Measurements from ENCODE around the gene KDM3B. TPM values are rescaled to one million over a fixed set of nuclear protein-coding genes. Genes with fewer than 3 reads are reported as not detected.

KDM3B gene
- total and polyA plus RNA-seq, 9 donors: 38.8 to 79.0 (median 70.1) TPM

DNA sequence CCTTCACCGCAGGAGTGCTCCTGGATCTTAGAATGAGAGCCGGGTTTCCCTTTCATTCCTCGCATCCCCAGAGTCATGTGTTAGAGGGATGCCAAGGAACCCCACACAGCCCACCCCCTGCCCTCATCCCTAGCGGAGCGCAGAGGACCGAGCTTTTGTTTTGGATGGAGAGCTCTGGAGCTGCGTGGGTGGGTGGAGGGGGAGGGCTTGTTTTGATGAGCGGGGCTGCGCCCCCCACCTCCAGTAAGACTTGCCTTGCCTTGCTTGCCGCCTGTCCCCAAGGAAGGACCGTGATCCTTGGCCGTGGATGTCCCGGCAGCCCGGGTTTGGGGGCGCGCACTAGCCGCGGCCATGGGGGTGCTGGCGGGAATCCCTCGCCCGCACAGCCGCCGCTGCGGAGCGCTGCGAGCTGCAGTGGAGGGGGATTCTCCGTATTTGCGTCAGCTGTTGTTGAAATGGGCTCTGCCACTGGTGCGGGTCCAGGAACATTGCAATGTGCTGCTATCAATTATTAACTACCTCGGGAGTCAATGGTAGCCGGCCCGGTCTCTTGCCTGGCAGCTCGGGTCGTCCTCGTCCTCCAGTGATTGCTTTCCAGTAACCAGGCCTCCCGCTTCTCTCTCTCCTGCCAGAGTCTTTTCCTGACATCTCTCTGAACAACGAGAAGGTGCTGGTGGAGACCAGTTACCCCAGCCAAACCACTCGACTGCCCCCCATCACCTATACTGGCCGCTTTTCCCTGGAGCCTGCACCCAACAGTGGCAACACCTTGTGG, 113.8 kb downstream of the KDM3B start:
- H3K4me1 ChIP-seq (ENCODE audit: insufficient read depth): peaks cover 19% of the 10 kb centered on the region
- intact Hi-C loops (cut with DNase I): loop anchor here in 1 of 4 donors (10.0 kb wide), 1 partner anchor 798 kb away; no protein-coding TSS in a partner anchor
- DNase-seq: peak in 3 of 5 donors; percentile 55 to 63 (median 59)
- 5 to 21% (median 6%) methylated on average over 16 to 39 of the region's 39 CpGs for WGBS, 3 donors
- H3K27me3 ChIP-seq: no peaks in the 10 kb centered on the region
- H3K27ac ChIP-seq: peak overlapping the region in 1 of 2 donors; percentile 28
- no peaks in the 10 kb centered on the region for H3K36me3 ChIP-seq
- H3K9me3 ChIP-seq: no peaks in the 10 kb centered on the region
- H3K4me3 ChIP-seq: peak overlapping the region; percentile 50
- TF ChIP-seq POLR2A (IDR thresholded peaks at IDR 0.05) (no peak), EP300 (IDR thresholded peaks at IDR 0.05) (no peak)
- TF ChIP-seq, protein P1, sequence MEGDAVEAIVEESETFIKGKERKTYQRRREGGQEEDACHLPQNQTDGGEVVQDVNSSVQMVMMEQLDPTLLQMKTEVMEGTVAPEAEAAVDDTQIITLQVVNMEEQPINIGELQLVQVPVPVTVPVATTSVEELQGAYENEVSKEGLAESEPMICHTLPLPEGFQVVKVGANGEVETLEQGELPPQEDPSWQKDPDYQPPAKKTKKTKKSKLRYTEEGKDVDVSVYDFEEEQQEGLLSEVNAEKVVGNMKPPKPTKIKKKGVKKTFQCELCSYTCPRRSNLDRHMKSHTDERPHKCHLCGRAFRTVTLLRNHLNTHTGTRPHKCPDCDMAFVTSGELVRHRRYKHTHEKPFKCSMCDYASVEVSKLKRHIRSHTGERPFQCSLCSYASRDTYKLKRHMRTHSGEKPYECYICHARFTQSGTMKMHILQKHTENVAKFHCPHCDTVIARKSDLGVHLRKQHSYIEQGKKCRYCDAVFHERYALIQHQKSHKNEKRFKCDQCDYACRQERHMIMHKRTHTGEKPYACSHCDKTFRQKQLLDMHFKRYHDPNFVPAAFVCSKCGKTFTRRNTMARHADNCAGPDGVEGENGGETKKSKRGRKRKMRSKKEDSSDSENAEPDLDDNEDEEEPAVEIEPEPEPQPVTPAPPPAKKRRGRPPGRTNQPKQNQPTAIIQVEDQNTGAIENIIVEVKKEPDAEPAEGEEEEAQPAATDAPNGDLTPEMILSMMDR (IDR thresholded peaks at IDR 0.05): no peak

DNA sequence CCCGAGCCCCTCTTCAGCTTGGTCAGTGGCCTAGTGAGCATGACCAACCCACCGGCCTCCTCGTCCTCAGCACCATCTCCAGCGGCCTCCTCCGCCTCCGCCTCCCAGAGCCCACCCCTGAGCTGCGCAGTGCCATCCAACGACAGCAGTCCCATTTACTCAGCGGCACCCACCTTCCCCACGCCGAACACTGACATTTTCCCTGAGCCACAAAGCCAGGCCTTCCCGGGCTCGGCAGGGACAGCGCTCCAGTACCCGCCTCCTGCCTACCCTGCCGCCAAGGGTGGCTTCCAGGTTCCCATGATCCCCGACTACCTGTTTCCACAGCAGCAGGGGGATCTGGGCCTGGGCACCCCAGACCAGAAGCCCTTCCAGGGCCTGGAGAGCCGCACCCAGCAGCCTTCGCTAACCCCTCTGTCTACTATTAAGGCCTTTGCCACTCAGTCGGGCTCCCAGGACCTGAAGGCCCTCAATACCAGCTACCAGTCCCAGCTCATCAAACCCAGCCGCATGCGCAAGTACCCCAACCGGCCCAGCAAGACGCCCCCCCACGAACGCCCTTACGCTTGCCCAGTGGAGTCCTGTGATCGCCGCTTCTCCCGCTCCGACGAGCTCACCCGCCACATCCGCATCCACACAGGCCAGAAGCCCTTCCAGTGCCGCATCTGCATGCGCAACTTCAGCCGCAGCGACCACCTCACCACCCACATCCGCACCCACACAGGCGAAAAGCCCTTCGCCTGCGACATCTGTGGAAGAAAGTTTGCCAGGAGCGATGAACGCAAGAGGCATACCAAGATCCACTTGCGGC, 114.6 kb downstream of the KDM3B start:
- intact Hi-C loops (cut with DNase I): loop anchor here in 1 of 4 donors (10.0 kb wide), 1 partner anchor 798 kb away; no protein-coding TSS in a partner anchor
- 90 to 93% (median 92%) methylated on average over 45 of the region's 45 CpGs for WGBS, 3 donors

DNA sequence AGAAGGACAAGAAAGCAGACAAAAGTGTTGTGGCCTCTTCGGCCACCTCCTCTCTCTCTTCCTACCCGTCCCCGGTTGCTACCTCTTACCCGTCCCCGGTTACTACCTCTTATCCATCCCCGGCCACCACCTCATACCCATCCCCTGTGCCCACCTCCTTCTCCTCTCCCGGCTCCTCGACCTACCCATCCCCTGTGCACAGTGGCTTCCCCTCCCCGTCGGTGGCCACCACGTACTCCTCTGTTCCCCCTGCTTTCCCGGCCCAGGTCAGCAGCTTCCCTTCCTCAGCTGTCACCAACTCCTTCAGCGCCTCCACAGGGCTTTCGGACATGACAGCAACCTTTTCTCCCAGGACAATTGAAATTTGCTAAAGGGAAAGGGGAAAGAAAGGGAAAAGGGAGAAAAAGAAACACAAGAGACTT, 115.2 kb downstream of the KDM3B start:
- 85 to 88% (median 88%) methylated on average over 14 of the region's 14 CpGs for WGBS, 3 donors
- intact Hi-C loops (cut with DNase I): loop anchor here in 1 of 4 donors (10.0 kb wide), 1 partner anchor 797 kb away; no protein-coding TSS in a partner anchor
- no peak for TF ChIP-seq EP300 (IDR thresholded peaks at IDR 0.05)
- TF ChIP-seq, protein P1 (IDR thresholded peaks at IDR 0.05): no peak
- TF ChIP-seq POLR2A (IDR thresholded peaks at IDR 0.05): no peak
- H3K9me3 ChIP-seq: no peaks in the 10 kb centered on the region
- H3K4me1 ChIP-seq (ENCODE audit: insufficient read depth): peaks cover 19% of the 10 kb centered on the region
- no peaks in the 10 kb centered on the region for H3K27me3 ChIP-seq
- H3K4me3 ChIP-seq: peak overlapping the region; percentile 50
- peak in 1 of 5 donors; percentile 50 for DNase-seq
- no peak overlapping the region for H3K27ac ChIP-seq
- no peaks in the 10 kb centered on the region for H3K36me3 ChIP-seq

More for the DNA sequence above, 114.6 kb downstream of the KDM3B start:
- Histone ChIP-seq H3K27ac (peak overlapping the region in 1 of 2 donors; percentile 28), H3K4me1 (ENCODE audit: insufficient read depth) (peaks cover 19% of the 10 kb centered on the region), H3K27me3 (no peaks in the 10 kb centered on the region), H3K36me3 (no peaks in the 10 kb centered on the region), H3K4me3 (peak overlapping the region; percentile 50), H3K9me3 (no peaks in the 10 kb centered on the region)
- TF ChIP-seq POLR2A (IDR thresholded peaks at IDR 0.05): no peak
- peak in 4 of 5 donors; percentile 37 to 63 (median 52) for DNase-seq

DNA sequence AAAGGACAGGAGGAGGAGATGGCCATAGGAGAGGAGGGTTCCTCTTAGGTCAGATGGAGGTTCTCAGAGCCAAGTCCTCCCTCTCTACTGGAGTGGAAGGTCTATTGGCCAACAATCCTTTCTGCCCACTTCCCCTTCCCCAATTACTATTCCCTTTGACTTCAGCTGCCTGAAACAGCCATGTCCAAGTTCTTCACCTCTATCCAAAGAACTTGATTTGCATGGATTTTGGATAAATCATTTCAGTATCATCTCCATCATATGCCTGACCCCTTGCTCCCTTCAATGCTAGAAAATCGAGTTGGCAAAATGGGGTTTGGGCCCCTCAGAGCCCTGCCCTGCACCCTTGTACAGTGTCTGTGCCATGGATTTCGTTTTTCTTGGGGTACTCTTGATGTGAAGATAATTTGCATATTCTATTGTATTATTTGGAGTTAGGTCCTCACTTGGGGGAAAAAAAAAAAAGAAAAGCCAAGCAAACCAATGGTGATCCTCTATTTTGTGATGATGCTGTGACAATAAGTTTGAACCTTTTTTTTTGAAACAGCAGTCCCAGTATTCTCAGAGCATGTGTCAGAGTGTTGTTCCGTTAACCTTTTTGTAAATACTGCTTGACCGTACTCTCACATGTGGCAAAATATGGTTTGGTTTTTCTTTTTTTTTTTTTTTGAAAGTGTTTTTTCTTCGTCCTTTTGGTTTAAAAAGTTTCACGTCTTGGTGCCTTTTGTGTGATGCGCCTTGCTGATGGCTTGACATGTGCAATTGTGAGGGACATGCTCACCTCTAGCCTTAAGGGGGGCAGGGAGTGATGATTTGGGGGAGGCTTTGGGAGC, 115.9 kb downstream of the KDM3B start:
- Histone ChIP-seq H3K36me3 (no peaks in the 10 kb centered on the region), H3K27ac (no peak overlapping the region), H3K9me3 (no peaks in the 10 kb centered on the region), H3K4me3 (peak overlapping the region; percentile 50), H3K4me1 (ENCODE audit: insufficient read depth) (peaks cover 19% of the 10 kb centered on the region), H3K27me3 (no peaks in the 10 kb centered on the region)
- intact Hi-C loops (cut with DNase I): loop anchor here in 1 of 4 donors (10.0 kb wide), 1 partner anchor 796 kb away; no protein-coding TSS in a partner anchor
- DNase-seq: peak in 1 of 5 donors; percentile 71
- peak; percentile 8 for TF ChIP-seq POLR2A (IDR thresholded peaks at IDR 0.05)
- TF ChIP-seq, protein P1 (IDR thresholded peaks at IDR 0.05): no peak
- WGBS, 3 donors: 79 to 87% (median 83%) methylated on average over 7 of the region's 7 CpGs

Data from ovary (tissue), 9 donors.